AG04449 (cell line): ENCODE results near the gene TMTC1.
A peak's percentile ranks its signal among the peaks of the same experiment; 100 is the strongest.
"Not testable (repeated sequence)": the region's sequence is repeated elsewhere in the genome, so short reads cannot be mapped to it uniquely, and the experiment has no call there.

Experiments used
- CTCF ChIA-PET: fragments of 350-600 bp; formaldehyde crosslinking; extraction: SDS; loops from one replicate; lab custom pipeline; 2021; ENCODE audit warnings: antibody characterized with exemption; lab: Yijun Ruan, JAX
- POLR2A ChIA-PET: fragments of 400-600, 350-600 bp; formaldehyde crosslinking; extraction: SDS; loops from one replicate; lab custom pipeline; 2020; ENCODE audit warnings: antibody characterized with exemption, inconsistent platforms; lab: Yijun Ruan, JAX
- DNase-seq: peaks from one replicate; pipeline ENCODE4 v3.0.0-alpha.2; 2010; ENCODE audit warnings: low read depth, low spot score
- H3K4me3 ChIP-seq: 2 replicates; pipeline ENCODE4 v1.5.1; 2011; ENCODE audit warnings: low read depth, mild to moderate bottlenecking, control low read depth, low read length
- TF ChIP-seq, protein P1 (sequence below): IDR thresholded peaks from one replicate; pipeline ENCODE4 v1.5.1; 2011; ENCODE audit warnings: mild to moderate bottlenecking, moderate library complexity, low read length, control low read depth, inconsistent platforms; ENCODE audit not compliant: insufficient read depth; ENCODE audit errors: missing control alignments

Gene TMTC1

GRCh38 chr12:29783773-29784666 lies at the start of gene TMTC1:
TMTC1 (minus strand) TSS chr12:29783942; CDS start chr12:29783751, 191 bp downstream.
- no peak for DNase-seq
- CTCF ChIA-PET = no interaction called here
- POLR2A ChIA-PET = no interaction called here
- H3K4me3 ChIP-seq = peak within 1 kb of the TSS; percentile 43
- TF ChIP-seq, protein P1, sequence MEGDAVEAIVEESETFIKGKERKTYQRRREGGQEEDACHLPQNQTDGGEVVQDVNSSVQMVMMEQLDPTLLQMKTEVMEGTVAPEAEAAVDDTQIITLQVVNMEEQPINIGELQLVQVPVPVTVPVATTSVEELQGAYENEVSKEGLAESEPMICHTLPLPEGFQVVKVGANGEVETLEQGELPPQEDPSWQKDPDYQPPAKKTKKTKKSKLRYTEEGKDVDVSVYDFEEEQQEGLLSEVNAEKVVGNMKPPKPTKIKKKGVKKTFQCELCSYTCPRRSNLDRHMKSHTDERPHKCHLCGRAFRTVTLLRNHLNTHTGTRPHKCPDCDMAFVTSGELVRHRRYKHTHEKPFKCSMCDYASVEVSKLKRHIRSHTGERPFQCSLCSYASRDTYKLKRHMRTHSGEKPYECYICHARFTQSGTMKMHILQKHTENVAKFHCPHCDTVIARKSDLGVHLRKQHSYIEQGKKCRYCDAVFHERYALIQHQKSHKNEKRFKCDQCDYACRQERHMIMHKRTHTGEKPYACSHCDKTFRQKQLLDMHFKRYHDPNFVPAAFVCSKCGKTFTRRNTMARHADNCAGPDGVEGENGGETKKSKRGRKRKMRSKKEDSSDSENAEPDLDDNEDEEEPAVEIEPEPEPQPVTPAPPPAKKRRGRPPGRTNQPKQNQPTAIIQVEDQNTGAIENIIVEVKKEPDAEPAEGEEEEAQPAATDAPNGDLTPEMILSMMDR = no peak

DNA sequence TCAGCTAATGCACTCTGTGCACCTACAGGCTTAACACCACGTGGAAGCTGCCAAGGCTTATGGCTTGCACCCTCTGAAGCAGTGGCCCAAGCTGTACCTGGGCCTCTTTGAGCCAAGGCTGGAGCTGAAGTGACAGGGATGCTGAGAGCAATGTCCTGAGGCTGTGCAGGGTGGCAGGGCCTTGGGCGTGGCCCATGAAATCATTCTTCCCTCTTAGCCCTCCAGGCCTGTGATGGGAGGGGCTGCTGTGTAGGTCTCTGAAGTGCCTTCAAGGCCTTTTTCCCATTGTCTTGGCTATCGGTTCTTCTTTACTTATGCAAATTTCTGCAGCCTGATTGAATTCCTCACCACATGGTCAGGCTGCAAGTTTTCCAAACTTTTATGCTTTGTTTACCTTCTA lies 47.4 kb upstream of the TMTC1 start:
- POLR2A ChIA-PET = no interaction called here
- no peak for DNase-seq
- TF ChIP-seq, protein P1 = no peak
- H3K4me3 ChIP-seq = no peak overlapping the region
- CTCF ChIA-PET = no interaction called here

DNA sequence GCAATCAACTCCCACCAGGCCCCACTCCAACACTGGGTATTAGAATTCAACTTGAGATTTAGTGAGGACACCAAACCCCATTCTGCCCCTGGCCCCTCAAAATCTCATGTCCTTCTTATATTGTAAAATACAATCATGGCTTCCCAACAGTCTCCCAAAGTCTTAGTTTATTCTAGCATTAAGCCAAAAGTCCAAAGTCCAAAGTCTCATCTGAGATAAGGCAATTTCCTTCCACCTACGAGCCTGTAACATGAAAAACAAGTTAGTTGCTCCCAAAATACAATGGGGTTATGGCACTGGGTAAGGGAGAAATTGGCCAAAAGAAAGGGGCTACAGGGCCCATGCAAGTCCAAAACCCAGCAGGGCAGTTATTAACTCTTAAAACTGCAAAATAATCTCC lies 46.6 kb upstream of the TMTC1 start:
- TF ChIP-seq, protein P1 = no peak
- no peak overlapping the region for H3K4me3 ChIP-seq
- no peak for DNase-seq
- CTCF ChIA-PET = no interaction called here
- POLR2A ChIA-PET = no interaction called here

DNA sequence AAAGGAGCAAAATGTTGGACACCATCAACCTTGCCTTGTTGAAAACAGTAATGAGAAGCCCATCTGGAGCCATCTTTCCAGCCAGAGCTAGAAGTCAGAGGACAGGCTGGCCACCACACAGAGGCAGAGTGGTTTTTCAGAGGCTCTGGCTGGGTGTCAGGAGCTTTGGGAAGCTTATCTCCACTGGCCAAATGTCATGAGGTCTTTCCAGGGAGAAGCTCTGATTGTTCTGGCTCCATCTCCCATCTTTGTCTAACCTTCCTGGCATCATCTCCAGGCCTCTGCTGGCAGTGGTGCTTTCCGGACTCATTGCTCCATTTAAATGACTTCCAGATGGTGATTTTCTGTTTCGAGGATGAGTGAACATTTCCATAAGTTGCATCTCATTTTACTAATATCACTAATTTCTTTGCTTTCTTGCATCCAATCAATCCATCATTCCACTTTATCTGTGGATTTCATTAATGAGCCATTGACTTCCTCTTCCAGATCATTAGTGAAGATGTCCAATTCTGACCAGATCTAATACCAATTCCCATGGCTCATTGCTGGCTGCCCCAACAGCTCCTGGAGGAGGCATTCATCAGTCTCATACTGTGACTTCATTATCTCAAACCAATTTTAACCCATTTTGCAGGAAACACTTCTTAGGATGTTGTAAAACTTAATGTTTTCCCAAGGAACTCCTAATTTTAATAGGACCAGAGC lies 35.3 kb upstream of the TMTC1 start:
- ChIA-PET POLR2A (no interaction called here), CTCF (no interaction called here)
- H3K4me3 ChIP-seq = no peak overlapping the region
- DNase-seq = no peak
- TF ChIP-seq, protein P1 = no peak

GRCh38 chr12:29816874-29817725 lies 33.4 kb upstream of the TMTC1 start:
- TF ChIP-seq, protein P1 = no peak

DNA sequence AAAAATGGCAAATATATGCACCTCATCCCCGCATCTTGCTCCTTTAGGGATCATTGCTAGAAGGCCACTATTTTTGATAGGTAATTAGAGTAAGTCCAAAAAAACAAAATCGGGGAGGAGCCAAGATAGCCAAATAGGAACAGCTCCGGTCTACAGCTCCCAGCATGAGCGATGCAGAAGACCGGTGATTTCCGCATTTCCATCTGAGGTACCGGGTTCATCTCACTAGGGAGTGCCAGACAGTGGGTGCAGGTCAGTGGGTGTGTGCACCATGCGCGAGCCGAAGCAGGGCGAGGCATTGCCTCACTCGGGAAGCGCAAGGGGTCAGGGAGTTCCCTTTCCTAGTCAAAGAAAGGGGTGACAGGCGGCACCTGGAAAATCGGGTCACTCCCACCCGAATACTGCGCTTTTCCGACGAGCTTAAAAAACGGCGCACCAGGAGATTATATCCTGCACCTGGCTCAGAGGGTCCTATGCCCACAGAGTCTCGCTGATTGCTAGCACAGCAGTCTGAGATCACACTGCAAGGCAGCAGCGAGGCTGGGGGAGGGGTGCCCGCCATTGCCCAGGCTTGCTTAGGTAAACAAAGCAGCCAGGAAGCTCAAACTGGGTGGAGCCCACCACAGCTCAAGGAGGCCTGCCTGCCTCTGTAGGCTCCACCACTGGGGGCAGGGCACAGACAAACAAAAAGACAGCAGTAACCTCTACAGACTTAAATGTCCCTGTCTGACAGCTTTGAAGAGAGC lies 26.0 kb upstream of the TMTC1 start:
- H3K4me3 ChIP-seq, CTCF ChIA-PET, DNase-seq, POLR2A ChIA-PET: not testable (repeated sequence)

More at GRCh38 chr12:29816874-29817725, 33.4 kb upstream of the TMTC1 start:
- ChIA-PET POLR2A (no interaction called here), CTCF (no interaction called here)
- no peak overlapping the region for H3K4me3 ChIP-seq
- DNase-seq = no peak
